H1 (cell line): ENCODE results near the gene CDH1. TPM values are rescaled to one million over a fixed set of nuclear protein-coding genes. Genes with fewer than 3 reads are reported as not detected.

Source experiments
- CHD1 ChIP-seq: IDR thresholded peaks from 2 replicates; pipeline ENCODE4 v1.6.1; 2012; ENCODE audit warnings: low read depth, low read length, improper control_type of control experiment
- NANOG ChIP-seq: IDR thresholded peaks from 2 replicates; pipeline ENCODE4 v1.6.1; 2011; ENCODE audit warnings: low read length, low read depth, mild to moderate bottlenecking, inconsistent platforms; ENCODE audit not compliant: insufficient read depth, poor library complexity, severe bottlenecking
- polyA plus RNA-seq, 7 experiments: library from polyadenylated mRNA; depleted of rRNA in 3 of 7; stranded (reverse) in 5 of 7; unstranded in 2 of 7; fragments of >200 nt in 5 of 7; fragments of 200-250 nt in 2 of 7; gene quantifications; 1 replicate in 5 of 7; 2 replicates in 1 of 7; 4 replicates in 1 of 7; pipeline versions ENCODE4 v1.2.1 to v1.2.3, GENCODE V29; 2011 to 2013; ENCODE audit warnings: missing spikeins in 2 of 7, mixed read lengths in 2 of 7
- total RNA-seq: library from RNA; stranded (reverse); fragmentation: NEBNext Ultra II Directional; extraction: Animal tissue kit (Norgen Biotek cat#: 25700); gene quantifications from 2 replicates; pipeline ENCODE4 v1.2.1, GENCODE V29; 2021

CDH1 gene
- total and polyA plus RNA-seq, 2 of the 8 experiments (the other 6 are each of a cell fraction or from before 2014, with no cell fraction given) = 133 to 265 TPM

DNA sequence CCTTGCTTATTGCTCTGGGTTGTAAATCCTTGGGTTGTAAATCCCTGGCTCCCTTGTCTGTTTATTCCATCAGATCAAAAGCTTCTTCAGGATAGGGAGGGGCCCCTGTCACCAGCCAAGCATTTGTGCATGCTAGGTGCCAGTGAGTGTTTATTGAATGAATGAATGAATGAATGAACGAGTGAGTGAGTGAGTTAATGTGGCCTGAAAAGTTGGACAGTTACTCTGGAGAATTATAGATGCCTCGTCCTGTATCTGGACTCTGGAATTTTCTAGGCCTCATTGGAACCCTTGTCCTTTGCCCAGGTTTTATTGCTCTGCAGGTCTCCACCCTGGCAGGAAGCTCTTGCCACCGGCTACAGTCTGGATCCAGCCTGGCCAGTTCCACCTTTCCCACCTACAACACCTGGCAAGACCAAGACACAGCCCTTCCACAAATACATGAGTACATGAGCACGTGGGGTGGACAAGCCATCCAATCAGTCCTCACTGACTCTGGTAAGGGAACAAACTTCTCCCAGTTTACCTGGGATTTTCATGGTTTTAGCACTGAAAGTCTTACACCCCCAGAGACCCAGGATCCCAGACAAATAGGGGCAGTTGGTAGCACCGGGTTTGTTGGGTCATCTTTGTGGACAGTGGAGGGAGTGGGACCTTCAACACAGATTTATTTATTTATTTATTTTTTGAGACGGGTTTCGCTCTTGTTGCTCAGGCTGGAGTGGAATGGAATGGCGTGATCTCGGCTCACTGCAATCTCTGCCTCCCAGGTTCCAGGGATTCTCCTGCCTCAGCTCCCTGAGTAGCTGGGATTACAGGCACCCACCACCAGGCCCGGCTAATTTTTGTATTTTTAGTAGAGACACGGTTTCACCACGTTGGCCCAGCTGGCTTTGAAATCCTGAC, 14.7 kb upstream of the CDH1 start (continued):
- no peak for TF ChIP-seq NANOG
- TF ChIP-seq CHD1 = no peak
